GM21367 (cell line): Measurements from ENCODE around the gene PTGFRN.
"Not testable (repeated sequence)": the region's sequence is repeated elsewhere in the genome, so short reads cannot be mapped to it uniquely, and the experiment has no call there.

Experiments
- ATAC-seq: cut with Tn5 transposase; IDR thresholded peaks from one replicate; pipeline ENCODE4 v1.9.1; 2021; ENCODE audit not compliant: unreplicated experiment

PTGFRN gene

DNA sequence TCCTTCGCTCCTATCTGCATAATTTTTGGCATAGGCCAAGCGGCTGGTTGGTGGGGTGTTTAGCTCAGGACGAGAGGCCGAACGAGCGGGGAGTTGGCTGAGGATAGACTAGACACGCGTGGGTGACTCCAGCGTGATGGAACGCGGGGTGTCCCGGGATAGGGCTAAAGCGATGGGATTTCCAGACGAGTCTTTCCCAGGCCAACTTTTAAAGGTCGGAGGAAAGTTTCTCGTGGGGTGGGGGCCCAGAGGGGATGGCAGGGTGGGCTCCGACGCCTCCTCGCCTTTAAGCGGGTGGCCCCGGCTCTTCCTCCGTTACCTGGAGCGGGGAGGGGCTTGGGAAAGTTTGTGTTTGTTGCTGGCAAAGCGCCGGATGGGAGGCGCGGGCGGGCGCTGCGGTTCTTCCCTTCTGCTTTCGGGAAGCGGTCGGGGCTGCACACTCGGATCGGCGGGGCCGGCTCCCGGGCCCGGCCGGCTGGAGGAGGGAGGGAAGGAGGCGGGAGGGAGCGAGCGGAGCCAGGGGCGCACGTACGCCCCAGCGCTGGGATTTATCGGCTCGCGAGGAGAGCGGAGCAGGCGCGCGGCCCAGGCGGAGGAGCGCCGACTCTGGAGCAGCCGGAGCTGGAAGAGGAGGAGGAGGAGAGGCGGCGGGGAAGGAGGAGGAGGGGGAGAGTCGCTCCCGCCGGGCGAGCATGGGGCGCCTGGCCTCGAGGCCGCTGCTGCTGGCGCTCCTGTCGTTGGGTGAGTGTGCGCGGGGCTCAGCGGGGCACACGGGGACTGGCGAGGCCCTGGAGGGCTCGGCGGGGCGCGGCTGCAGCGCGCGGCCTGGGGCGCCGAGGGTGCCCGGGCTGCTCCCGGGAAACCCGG lies at the start of gene PTGFRN:
Gene PTGFRN, plus strand, starts transcription at position 405 of the 867 bp plus-strand sequence. Its CDS starts 288 bp downstream, at position 693.
- ATAC-seq = no peak

DNA sequence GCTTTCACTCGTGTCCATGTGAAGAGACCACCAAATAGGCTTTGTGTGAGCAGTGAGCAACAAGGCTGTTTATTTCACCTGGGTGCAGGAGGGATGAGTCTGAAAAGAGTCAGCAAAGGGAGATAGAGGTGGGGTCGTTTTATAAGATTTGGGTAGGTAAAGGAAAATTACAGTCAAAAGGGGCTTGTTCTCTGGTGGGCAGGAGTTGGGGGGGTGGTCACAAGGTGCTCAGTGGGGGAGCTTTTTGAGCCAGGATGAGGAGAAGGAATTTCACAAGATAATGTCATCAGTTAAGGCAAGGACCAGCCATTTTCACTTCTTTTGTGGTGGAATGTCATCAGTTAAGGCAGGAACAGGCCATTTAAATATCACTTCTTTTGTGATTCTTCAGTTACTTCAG lies 49.5 kb upstream of the PTGFRN start:
- not testable (repeated sequence) for ATAC-seq

DNA sequence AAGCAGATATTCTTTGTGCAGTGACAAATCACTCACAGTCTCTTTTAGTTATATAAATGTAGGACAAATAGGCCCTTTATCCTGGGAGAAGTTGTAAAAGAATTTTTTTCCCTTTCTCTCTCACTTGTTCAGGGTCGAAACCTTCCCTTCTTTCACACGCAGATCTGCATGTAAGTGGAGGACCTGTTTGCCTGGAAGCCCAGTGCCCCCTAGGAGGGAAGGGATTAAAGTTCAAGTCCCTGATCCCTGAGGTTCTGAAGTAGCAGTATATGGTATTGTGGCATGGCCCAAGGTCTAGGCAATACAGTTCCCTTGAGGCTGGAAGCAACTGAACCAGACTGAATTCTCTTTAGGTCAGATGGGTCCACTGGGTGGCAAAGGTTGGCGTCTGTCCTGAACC lies 48.6 kb upstream of the PTGFRN start:
- no peak for ATAC-seq

DNA sequence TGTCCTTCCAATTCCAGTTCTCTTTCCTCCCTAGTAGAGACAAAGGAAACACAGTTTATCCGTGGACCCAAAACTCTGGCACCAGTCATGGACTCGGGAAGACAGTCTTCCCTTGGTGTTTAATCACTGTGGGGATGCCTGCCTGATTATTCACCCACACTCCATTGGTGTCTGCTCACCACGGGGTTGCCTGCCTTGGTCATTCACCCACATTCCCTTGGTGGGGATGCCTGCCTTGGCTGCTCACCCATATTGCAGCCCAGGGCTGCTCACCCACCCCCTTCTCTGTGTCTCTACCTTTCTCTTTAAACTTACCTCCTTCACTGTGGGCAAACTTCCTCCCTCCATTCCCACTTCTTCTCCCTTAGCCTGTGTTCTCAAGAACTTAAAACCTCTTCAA lies 46.7 kb upstream of the PTGFRN start:
- not testable (repeated sequence) for ATAC-seq

DNA sequence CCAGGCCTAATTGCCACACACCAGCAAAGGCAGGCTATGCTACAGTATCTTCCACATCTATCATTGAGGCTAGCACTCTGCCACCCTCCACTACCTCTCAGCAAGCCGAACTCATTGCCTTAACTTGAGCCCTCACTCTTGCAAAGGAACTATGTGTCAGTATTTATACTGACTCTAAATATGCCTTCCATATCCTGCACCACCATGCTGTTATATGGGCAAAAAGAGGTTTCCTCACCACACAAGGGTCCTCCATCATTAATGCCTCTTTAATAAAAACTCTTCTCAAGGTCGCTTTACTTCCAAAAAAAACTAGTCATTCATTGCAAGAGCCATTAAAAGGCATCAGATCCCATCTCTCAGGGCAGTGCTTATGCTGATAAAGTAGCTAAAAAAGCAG lies 43.2 kb upstream of the PTGFRN start:
- ATAC-seq = not testable (repeated sequence)

DNA sequence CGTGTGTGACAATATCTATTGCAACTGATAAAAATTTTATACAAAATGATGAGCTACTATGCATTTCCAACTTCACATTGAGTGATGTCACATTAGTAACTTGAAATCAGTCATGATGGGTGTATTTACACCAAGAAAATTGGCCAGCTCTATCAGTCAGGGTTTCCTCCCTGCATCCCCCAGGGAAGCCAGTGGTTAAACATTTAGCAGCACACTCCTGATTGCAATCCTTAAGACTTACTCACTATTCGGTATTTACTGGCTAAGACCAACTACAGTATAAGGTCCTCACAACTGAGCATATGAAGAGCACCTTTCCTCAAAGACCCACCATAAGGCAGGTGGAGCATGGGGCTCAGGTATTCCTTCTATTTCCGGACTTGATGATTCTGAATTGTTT lies 41.3 kb upstream of the PTGFRN start:
- ATAC-seq = no peak

DNA sequence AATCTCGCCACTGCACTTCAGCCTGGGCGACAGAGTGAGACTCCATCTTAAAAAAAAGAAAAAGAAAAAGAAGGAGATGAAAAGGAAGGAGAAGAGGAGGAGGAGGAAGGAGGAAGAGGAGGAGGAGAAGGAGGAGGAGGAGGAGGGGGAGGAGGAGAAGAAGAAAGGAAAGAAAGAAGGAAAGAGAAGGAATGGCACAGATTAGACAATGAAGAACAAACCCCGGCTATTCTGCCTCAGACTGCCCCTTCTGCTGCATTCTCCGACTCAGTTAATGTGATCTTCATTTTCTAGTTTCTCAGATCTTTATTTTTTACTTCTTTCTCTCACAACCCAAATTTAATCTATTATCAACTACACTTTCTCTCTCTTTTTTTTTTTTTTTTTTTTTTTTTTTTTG lies 40.1 kb upstream of the PTGFRN start:
- ATAC-seq = no peak

DNA sequence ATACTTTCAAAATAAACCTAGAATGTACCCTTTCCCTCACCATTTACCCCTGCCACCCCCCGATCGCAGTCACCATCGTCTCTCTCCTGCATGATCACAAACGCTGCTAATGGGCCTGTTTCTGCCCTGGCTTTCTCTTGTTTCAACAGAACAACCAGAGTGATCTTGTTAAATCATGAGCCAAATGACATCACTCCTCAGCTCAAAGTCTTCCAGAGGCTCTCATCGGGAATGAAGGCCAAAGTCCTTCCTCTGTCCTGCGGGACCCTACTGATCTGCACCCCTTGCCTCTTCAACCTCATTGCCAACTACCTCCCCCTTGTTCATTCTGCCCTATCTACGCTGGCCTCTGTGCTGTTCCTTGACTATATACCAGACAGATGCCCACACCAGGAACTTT lies 39.4 kb upstream of the PTGFRN start:
- ATAC-seq = no peak

DNA sequence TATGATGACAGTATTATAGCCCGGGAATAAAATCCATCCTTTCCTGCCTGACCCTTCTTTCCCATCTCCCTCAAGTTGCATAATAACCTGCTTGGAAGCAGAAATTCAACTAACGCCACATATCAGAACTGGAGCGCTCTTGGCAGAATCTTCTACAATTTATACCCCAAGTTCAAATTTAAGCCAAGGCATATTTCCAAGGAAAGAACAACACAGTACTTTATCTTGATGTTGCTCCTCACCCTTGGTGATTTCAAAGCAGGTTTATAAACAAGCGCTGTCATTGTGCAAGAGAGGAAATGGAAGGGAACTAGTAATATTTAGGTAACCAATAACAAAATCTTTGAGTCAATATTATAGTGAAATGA lies 38.0 kb upstream of the PTGFRN start:
- ATAC-seq = no peak

DNA sequence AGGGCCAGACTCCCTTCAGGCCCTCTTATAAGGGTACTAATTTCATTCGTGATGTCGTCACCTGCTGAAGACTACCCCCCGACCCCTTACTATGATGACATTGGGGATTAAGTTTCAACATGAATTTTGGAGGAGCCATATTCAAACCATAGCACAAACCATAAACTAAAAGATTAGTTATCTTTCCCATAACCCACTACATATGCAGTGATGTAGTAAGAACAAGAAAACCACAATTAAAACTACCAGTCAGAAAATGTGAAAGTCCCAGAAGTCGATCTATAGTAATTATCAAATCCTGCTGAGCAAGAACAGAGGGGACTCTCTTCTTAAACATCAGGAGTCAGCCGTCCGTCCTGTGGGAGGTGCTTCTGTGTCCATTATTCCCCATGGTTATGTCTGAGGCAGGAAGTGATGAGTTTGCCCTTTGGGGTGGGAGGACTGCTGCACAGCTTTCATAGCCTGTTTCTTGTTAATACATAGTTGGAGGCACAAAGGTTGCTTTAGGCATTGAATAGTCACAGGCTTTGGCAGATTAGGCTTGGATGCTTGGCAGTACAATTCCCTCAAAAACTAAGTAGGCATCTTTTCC lies 35.9 kb upstream of the PTGFRN start:
- no peak for ATAC-seq

DNA sequence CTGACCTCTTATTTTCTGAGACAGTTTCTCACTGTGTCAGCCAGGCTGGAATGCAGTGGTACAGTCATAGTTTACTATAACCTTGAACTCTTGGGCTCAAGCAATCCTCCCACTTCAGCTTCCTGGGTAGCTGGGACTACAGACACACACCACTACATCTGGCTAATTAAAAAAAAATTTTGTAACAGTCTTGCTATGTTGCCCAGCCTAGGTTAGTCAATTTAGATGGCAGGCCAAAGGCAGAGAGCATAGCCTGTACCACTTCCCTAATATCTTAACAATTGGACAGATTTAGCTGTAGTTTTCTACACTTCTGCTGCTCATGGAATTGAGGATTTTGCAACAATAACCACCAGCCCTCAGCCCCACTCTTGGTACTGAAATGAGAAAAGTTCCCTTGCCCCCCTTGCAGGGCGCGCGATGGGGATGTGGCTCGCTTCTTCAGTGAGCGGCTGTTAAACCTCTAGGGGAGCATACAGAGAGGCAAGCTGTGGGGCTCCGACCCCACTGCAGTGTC lies 34.9 kb upstream of the PTGFRN start:
- ATAC-seq = no peak

DNA sequence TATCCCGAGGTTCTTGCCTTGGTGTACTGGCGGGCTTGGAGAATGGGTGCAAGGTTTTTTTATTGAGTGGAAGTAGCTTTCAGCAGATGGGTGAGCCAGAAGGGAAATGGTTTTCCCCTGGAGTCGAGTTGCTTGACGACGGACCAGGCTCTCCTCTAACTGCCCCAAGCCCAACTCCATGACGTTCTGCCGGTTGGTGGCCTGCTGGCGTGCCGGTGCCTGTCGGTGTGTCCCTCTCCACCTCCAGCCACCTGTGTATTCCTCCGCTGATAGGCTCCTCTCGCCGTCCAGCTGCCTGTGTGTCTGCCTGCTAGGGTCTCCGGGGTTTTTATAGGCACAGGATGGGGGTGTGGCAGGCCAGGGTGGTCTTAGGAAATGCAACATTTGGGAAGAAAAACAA lies 34.3 kb upstream of the PTGFRN start:
- ATAC-seq = no peak

DNA sequence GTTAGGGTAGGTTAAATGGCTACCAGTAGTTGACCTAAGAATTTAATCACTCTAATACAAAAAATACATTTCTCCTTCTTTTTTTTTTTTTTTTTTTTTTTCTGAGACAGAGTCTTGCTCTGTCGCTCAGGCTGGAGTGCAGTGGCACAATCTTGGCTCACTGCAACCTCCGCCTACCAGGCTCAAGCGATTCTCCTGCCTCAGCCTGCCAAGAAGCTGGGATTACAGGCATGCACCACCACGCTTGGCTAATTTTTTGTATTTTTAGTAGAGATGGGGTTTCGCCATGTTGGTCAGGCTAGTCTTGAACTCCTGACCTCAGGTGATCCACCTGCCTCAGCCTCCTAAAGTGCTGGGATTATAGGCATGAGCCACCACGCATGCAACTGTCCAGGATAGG lies 33.8 kb upstream of the PTGFRN start:
- not testable (repeated sequence) for ATAC-seq

DNA sequence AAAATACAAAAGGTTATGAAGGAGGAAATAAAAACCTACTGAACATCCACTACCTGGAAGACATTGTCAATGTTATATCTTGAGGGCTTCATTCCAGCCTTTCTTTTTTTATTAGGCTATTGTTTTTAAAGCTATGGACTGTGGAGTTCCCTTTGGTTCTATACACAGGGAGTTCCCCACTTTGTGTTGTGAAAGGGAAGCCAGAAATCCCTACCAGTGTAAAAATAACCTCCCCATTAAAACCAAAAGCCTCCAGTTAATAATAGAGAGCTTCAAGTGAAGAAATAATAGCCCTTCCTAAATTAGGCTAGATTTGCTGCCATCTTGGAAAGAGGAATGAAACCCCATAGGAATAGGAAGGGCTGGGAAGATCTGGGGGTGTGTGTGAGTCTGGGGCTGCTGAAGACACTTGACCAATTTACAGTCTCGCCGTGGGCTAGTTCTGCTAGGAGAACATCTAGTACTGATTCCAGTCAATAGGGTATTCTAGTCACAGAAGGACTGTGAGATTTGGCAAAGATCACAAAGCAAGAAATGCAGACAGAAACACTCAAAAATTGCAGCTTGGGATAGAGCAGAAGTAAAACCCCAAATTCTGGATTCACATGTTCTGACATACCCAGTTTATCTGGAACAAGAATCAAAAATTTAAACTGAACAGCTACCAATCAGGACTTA lies 32.4 kb upstream of the PTGFRN start:
- no peak for ATAC-seq

DNA sequence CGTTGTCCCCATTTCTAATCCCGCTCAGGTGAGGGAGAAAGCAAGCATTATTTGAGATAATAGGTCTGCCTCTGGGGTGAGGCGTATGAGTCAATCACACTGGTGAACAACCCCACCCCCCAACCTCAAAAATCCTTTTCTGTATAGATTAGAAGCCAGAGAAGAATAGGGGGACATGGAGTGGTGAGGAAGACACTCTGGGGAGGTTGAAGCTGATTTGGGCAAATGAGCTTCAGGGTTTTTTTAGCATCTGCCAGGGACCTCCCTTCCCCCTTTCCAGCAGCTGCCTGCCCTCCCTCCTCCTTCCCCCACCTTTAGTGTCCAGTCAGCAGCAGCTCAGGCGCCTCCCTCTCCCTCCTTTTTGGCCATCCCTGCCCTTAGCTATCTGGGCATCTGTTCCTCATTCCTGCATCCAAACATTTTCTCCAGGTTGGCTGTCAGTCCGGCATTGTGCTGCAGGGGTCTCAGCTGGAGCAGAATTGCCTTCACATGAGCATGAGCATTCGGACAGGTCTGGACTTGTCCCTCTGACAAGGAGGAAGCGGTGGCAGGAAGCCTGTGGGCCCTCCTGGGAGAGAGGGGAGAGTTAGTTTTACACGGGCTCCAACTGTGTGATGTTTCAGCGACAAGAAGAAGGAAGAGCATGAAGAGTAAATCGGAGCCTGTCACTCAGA lies 30.8 kb upstream of the PTGFRN start:
- peak; percentile 45 for ATAC-seq

DNA sequence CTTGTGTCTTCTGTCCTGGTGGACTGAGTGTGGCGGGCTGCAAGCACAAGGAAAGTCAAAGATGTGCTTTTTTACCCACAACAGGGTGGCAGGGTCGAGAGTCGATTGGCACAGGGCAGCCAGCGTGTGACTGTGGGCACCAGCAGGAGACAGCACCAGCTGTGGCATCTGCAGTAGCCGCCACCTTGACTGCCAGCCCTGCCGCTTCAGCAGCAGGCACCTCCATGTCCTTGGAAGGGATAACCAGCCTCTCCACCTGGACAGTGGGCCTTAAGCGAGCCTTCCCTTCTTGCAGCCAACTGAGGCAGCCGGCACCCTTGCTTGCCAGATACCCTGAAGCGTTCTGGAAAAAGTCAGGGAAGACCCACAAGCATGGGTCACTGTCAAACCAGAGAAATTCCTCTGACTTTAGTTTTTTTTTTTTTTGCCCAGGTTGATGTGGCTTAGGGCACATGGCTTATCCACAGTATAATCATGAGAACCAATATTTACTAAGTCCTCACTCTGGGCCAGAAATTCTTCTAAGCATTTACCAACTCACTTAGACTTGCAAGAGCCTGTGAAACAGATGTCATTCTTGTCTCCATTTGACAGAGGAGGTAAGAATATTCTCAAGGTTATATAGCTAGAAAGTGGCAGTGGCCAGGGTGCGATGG lies 30.1 kb upstream of the PTGFRN start:
- ATAC-seq = peak; percentile 16

DNA sequence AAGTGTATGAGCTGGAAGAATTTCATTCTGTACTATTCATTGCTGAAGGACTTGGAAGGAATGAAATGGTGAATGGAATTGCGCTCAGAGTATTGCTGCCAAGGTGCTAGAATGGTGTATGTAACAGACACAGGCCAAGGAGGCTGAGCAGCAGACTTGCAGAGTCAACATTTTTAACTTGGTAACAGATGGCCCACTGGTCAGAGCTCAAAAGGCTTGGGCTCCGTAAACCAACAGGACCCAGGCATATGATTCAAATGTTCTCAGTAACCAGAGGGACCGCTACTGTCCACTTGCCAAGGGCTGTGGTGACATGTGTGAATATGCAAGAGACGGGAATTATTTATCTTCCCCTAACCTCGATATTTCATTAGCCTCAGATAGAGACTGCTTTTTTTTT lies 28.8 kb upstream of the PTGFRN start:
- ATAC-seq = no peak

DNA sequence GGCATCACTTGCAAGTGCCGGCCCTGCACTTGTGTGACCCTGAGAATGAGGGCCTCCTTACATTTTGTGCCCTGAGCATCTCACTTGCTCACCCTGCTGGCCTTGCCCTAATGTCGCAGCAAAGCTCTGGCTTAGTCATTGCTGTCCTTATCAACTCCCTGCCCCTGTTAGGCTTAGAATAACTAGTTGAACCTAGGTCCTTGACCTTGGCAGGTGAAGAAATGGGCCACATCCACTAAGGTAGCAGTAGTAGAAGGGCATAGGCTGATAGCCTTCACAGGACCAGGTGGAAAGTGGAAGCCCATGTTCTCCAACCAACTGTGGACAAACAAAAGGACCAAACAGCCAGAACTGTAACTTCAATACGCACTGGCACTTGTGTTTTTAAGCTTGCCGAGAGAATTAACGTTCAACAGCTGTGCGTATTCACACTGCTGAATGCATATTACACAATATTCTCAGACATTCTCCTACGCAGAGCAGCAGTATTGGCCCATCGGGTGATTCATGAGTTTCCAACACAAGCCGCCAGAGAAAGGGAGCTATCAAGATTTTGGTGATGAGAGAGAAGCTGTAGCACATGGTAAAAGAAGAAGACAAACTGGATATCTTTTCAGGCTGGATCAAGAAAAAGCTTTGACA lies 27.7 kb upstream of the PTGFRN start:
- no peak for ATAC-seq

DNA sequence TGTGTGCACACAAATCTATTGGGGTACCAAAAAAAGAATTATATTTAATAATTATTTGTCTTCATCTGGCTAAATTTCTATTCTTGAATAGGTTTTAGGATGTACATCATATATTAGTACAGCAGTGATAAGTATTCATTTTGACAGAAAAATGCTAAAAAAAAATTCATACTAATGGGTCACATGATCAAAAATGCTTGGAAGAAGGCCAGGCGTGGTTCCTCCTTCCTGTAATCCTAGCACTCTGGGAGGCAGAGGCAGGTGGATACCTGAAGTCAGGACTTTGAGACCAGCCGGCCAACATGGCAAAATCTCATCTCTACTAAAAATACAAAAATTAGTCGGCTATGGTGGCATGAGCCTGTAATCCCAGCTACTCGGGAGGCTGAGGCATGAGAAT lies 26.9 kb upstream of the PTGFRN start:
- ATAC-seq = no peak

DNA sequence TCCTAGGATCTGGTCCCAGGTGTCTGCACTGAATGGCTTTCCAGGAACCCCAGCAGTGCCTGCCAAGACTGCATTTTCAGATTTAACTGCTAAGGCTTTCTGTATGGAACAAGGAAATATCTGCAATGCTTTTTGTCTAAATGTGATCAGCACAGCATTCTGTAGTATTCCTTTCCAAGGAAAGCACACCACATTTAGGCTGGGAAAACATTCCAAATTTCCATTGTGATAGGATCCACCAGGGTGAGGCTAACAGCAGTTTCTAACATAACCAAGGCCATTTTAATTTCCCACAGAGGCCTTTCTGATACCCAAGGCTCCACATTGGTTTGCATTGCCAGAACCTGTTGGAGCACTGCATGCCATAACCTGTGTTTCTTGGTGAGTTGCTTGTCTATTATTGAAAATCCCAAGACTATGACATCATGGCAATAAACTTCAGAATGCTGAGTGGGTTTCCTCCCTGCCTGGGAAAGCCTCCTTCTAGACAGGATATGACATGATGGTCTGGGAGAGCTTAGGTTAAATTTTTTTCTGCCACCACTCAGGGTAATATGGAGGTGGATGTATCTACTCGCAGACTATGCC lies 23.3 kb upstream of the PTGFRN start:
- no peak for ATAC-seq
